HG02798 (cell line): ENCODE measurements around the gene GCAT.
"Not testable (repeated sequence)": the region's sequence is repeated elsewhere in the genome, so short reads cannot be mapped to it uniquely, and the experiment has no call there.

Experiments used
- ATAC-seq: cut with Tn5 transposase; IDR thresholded peaks from one replicate; pipeline ENCODE4 v1.9.1; 2021; ENCODE audit warnings: mild to moderate bottlenecking; ENCODE audit not compliant: unreplicated experiment, poor library complexity

Gene GCAT

DNA sequence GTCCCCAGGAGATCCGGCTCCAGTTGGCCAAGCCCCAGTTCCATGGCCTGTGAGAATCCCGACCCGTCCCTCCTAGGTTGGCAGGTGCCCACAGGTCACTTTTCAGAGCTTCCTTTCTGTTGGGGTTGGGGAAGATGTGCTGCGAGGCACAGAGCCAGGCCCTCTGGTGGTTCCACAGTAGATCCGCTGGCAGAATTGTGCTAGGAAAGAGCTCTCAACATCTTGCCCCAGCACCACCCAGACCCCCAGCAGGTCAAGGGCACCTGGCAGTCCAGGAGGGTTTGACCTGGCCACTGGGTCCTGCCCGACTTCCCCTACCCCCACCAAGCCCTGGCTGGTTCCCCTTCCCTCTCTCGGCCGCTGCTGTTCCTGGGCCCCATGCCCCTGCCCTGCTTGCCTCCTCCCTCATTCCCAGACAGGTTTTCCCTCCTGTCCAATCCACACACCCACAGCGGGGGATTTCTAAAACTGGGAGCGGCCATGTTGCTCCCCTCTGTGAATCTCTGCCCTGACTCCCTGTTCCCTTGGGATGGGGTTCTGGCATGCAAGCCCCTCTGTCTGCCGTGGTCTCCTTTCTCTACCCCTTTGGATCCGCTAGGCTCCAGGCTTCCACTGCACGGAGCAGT, 26.2 kb upstream of the GCAT start:
- ATAC-seq, result no peak

DNA sequence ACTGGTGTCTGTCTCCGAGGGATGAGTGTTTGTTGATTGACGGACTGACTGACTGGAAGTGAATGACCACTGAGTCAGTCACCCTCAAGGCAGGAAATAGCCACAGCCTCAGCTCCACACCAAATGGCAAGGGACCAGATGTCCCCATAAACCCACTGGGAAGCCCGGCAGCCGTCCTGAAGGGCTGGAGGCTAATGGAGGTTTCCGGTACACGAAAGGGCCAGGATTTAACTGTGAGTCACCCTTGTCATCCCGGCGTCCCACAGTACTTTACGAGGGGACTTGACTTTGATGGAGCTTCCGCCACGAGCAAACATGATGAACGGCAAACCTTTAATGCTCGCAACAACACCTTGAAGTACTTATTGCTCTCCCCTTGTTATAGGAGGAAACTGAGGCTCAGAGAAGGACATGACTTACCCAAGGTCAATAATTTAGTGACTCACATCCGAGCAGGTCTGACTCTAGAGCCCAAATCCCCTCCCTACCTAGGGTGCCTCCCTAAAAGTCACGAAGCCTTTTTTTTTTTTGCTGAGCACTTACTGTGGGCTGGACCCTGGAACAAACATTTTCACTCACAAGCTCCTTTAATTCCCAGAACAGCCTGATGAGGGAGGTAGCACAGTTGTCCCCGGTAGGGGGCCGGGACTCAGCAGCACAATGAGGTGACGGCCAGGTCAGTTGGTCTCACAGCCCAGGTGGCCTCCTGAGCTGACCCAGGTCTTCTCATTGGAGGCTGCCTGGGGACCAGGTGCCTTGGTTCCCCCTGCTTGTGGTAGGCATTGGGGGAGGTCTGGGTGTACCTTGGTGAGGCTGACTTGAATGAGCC, 25.2 kb upstream of the GCAT start:
- no peak for ATAC-seq

DNA sequence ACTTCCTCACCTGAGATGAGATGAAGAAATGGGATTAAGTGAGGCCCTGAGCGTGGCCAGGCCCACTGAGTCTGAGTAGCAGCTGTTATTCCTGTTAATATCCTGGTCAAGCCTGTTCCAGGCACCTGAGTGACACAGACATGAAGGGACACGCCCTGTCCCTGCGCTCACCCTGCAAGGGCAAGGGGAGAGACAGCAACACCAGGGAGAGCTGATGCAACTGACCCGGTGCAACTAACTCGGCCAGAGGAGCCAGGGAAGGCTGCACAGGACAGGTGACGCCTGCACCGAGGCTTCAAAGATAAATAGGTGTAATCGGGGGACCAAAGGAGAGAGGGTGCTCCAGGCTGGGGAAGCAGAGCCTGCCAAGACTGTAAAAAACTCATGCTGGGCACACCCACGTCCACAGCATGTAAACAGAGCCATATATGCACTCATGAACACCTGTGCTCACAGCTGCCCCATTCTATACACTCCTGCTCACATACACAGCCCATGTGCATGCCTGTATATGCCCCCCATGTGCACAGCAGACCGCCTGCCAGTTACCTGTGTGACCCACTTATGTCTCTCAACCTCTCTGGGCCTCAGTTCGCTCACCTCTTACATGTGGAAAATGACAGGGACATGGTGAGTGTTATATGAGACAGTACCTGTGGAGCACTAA, 22.8 kb upstream of the GCAT start:
- no peak for ATAC-seq

DNA sequence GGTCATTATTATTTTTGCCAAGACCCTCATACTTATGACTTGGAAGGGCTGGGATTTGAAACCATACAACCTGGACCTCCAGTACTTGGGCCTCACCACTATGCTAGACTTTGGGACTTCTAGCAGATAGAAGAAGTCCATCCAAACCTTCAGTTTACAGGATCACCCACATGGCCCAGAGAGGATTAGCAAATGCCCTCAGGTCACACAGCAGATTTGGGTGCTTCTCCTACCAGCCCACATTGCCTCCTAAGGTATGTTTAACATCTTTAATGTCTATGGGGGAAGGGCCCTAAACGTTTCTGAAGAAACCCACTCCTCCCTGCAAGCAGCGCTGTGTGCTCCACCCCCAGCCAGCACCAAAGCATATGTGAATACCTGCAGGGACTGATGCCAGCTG, 17.5 kb upstream of the GCAT start:
- no peak for ATAC-seq

DNA sequence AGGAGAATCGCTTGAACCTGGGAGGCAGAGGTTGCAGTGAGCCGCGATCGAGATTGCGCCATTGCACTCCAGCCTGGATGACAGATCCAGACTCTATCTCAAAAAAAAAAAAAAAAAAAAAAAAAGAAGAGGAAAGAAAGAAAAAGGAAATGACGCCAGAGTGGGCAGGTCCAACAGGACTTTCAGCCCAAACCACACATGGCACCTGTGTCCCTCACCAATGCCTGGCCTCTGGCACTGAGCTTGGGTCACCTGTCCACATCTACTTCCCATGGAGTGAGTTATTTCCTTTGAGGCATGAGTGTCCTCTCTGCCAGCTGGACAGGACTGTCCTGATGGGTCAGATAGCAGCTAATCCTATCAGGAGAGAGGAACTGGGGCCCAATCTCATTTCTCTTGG, 15.2 kb upstream of the GCAT start:
- ATAC-seq, result no peak

DNA sequence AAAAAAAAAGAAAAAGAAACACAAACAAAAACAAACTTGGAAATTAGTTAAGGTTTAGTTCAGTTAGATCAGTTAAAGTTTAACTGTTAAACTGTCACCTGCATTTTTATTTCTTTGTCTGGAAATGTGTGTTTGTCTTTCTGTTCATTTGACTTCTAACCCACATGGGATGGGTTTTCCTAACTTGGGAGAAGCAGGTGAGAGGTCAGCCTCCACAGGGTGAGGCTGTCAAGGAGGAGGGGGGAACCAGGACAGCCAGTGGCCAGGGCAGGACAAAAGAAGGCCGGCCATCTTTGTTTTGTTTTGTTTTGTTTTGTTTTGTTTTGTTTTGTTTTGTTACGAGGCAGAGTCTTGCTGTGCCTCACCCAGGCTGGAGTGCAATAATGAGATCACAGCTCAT, 13.4 kb upstream of the GCAT start:
- ATAC-seq, result no peak

DNA sequence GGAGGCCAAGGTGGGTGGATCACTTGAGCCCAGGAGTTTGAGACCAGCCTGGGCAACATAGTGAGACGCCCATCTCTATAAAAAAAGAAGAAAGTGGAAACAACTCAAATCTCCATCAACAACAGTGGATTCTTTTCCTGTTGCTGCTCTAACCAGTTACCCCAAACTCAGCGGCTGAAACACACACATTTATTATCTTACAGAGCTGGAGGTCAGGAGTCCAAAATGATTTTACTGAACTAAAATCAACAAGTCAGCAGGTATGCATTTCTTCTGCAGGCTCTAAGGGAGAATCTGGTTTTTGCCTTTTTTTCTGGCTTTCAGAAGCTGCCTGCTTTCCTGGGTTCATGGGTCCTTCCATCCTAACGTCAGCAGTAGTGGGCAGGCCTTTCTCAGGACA, 11.7 kb upstream of the GCAT start:
- no peak for ATAC-seq

DNA sequence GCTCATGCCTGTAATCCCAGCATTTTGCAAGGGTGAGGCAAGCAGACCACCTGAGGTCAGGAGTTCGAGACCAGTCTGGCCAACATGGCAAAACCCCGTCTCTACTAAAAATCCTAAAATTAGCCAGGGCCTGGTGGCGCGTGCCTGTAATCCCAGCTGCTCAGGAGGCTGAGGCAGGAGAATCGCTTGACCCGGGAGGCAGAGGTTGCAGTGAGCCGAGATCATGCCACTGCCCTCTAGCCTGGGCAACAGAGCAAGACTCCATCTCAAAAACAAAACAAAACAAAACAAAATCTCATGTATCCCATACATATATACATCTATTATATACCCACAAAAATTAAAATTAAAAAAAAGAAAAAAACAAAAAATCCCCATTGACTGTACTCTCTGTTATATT, 10.5 kb upstream of the GCAT start:
- not testable (repeated sequence) for ATAC-seq

DNA sequence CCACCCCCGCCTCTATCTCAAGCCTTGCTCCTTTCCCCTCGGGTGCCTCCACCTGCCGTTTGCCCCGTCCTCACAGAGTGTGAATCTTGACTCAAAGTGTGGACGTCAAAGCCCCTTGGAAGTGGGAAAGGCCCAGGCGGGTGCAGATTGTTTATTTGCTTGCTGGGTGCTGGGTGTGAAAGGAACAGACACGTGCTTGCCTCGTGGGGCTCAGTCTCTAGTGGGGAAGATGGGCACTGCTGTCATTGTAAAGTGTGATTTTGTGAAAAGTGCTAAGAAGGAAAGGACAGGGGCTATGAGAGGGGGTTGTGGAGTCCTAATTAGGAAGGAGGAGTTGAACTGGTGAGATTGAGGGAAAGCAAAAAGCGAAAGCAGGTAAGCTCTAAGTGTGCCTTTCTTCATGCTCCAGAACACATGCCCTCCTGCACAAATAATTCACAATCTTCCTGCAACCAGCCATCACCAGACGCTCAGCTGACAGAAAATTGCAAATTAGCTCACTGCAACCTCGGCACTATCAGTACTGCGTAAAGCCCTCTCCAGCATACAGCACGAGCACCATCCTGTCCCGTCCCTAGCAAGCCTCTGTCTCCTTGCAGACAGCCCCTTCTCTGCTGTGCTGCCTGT, 9.7 kb upstream of the GCAT start:
- no peak for ATAC-seq

DNA sequence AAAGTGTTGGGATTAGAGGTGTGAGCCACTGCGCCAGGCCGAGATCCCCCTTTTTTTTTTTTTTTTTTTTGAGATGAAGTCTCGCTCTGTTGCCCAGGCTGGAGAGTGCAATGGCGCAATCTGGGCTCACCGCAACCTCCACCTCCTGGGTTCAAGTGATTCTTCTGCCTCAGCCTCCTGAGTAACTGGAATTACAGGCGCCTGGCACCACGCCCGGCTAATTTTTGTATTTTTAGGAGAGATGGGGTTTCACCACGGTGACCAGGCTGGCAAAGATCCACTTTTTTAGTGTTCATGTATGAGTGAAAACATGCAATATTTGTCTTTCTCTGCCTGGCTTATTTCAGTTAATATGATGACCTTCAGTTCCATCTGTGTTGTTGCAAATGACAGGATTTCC, 7.8 kb upstream of the GCAT start:
- not testable (repeated sequence) for ATAC-seq

DNA sequence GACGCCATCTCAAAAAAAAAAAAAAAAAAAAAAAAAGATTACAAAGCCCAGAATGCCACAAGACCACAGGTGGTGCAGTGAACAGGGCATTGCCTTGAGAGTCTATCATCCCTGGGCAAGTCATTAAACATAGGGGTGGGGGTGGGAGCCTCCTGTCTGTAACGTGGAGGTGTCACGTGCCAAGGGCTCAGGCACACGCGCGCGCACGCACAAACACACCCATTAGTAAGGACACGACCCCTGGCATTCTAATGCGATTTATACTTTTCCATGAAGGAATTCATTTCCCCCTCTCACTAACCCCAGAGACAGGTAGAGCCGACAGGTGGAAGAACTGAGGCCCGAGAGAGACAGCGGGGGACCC, 5.8 kb upstream of the GCAT start:
- ATAC-seq, result no peak

DNA sequence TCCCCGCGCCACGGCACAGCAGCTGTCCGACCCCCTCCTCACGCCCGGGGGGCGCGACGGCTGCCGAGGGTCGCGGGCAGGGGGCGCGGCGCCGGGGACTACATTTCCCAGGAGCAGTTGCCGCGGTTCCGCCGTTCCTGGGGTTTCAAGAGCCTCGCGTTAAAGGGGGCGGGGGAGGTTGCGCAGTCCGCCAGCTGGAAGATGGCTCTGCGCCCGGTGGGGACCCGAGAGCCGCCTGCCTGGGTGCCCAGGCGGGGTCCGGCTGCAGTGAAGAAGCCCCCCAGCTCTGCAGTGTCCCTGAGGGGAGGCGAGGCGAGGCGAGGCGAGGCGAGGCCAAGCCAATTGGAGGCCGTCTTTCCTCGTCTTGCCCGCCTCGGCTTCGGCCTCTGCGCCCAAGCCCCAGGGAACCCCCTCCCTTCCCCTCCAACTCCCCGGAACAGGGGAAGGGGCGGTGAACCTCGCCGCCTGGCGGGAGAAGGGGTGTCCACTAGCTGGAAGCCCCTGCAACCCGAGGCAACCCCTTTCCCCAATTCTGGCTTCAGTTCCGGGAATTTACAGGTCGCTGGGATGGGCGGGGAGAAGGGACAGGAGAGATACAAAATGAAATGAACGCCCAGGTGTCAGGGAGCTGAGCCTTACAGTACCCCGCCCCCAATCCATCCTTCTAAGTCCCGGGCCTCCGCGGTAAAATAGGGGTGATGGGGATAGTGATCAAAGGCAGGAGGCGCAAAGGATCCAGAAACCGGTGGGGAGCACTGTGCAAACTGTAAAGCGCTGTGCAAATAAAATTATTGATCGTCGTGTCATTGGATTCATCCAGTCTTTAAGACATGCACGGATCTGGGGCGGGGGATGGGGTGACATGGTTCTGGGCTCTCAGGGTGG, 5.2 kb upstream of the GCAT start:
- no peak for ATAC-seq

DNA sequence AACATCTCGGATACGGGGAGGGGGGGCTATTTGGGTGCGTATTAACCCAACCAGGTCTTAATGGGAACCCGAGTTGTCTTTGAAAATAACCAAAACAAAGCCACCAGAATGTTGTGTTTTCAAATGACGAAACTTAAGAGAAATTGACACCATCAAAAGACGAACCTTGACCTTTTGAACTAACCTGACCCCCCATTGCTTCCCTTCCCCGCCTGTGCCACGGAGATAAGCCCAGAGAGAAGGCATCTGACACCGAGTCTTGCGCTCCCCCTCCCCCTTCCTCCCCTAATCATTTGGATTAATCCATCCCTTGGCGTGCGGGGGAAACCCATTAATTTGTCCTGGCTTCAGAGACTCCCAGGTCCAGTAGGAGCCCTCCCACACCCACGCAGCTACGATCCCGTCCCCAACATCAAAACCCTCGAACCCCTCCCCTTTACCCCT, 4.5 kb upstream of the GCAT start:
- ATAC-seq, result no peak

DNA sequence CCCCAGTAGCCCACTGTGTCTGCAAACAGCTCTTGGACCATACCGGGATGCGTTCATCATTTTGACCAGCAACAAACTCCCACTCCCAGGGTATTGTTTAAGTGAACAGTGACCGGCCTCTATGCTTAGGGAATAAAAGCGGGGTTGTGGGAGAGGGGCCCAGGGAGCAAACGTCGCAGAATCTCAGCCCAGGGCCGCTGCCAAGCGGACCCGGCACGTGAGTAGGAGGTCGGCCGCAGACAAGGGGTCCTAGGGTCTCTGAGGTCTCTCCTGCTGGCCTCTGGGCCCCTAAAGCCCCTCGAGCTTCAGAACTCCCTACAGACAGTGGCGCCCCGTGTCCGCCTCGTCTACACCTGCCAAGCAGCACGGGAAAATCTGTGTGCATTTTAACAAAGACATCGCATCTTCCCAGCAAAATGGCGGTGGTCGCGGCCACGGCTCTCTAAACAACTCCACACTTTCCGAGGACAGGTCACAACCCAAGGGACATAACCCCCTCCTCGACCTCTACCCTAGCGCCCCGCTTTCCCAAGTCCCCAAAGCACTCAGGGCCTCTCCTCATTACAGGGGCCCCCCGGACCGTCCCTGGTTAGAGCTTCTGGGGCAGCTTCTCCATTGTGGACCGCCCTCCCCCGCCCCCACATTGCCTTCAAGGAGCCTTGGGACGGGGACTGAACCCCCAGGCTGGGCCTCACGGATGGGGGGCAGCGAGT, 3.9 kb upstream of the GCAT start:
- no peak for ATAC-seq

DNA sequence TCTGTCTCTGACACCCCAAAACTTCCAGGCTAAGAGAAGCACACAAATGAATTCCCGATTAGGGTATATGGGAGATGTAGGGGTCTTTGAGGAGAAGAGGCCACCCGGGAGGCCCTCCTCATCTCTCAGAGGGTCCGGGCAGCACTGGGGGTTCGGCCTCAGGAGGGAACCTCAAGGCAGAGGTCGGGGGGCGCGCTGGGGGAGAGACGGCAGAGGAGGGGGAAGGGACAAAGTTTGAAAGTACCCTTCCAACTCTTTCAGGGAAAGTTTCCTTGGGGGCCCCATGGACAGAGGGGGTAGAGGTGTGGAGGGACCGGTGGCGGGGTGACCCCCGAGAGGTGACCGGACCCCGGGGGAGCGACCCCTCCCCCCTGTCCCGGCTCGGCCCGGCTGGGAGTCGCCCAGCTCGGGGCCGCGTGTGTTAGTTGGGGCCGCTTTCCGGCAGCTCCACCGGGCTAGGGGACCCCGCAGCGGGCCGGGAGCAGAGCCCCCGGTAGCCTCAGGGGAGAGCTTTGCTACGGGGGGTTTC, 3.3 kb upstream of the GCAT start:
- no peak for ATAC-seq

DNA sequence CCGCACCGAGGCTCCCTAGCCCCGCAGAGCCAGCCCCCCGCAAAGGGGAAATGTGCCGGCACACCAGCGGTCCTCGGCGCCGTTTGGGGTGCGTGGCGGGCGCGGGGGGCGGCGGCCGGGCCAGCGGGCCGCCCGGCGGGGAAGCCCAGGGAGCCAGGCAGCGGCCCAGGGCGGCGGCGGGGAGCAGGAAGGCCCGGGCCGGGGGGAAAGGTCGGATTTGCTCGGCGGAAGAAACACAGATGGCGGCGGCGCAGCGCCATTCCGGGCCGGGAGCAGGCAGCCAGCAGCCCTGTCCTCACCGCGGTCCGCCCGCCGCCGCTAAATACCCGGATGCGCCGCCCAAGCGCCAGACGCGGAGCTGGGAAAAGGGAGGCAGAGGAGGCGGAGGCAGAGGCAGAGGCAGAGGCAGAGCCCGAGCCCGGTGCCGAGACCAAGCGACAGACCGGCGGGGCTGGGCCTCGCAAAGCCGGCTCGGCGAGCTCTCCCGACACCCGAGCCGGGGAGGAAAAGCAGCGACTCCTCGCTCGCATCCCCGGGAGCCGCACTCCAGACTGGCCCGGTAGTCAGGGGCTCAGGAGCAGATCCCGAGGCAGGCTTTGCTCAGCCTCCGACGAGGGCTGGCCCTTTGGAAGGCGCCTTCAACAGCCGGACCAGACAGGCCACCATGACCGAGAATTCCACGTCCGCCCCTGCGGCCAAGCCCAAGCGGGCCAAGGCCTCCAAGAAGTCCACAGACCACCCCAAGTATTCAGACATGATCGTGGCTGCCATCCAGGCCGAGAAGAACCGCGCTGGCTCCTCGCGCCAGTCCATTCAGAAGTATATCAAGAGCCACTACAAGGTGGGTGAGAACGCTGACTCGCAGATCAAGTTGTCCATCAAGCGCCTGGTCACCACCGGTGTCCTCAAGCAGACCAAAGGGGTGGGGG, 2.6 kb upstream of the GCAT start:
- ATAC-seq, result no peak

DNA sequence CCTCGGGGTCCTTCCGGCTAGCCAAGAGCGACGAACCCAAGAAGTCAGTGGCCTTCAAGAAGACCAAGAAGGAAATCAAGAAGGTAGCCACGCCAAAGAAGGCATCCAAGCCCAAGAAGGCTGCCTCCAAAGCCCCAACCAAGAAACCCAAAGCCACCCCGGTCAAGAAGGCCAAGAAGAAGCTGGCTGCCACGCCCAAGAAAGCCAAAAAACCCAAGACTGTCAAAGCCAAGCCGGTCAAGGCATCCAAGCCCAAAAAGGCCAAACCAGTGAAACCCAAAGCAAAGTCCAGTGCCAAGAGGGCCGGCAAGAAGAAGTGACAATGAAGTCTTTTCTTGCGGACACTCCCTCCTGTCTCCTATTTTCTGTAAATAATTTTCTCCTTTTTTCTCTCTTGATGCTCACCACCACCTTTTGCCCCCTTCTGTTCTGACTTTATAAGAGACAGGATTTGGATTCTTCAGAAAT, 1.9 kb upstream of the GCAT start:
- ATAC-seq, result no peak
